ENCODE data around the gene NRN1L. TPM values are rescaled to one million over a fixed set of nuclear protein-coding genes. Genes with fewer than 3 reads are reported as not detected.
A peak's percentile ranks its signal among the peaks of the same experiment; 100 is the strongest.

NRN1L gene
- total RNA-seq, 1 donor from 2014 or later, result not detected

DNA sequence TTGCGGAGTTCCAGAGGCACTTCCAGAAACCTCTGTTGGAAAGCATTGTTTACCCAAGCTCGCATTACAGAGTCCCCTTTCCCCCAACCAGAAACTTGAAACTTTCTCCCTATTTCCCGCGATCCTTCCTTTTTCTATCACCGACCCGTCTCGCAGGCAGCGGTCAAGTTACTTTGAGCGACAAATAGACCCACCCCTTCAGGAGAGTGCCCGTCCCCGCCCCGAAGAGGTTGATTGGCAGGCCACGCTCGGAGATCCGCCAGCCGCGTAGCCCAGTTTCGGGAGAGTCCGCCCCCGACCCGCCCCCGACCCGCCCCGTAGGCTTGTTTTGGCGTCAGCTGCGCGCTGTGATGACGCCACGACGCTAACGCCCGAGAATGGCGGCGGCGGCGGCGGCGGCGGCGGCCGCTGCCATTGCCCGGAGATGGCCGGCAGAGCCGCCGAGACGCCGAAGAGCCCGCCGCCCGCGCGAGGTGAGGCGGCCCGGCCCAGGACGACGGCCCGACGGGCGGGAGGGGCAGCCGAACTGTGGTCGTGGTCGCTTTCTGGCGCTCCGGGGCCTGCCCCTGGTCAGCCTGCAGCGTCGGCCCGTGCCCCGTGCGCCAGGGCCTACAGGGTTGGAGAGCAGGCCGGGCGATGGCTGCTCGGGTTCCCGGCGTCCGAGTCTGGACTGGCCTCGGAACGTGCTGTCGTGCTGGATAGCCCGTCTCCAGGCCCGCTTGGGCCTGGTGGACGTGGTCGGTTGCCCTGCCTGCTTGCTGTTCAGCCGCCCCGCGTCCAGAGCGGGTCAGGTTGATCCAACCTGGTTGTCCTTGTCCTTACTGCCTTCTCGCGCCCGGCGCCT is 8.4 kb downstream of the NRN1L start, which contains the start of gene PSKH1:
Gene PSKH1, plus strand, starts transcription at position 356 of the 844 bp plus-strand sequence. CDS start 15,496 bp downstream, outside the sequence.
- Histone ChIP-seq H3K4me1 (peaks cover 19 to 43% of the 10 kb centered on the region in 2 donors), H3K9me3 (no peaks in the 10 kb centered on the region), H3K4me3 (peak within 1 kb of the TSS; percentile 99 to 100), H3K27ac (peak within 1 kb of the TSS; percentile 96 to 99), H3K27me3 (no peaks in the 10 kb centered on the region), H3K36me3 (no peaks in the 10 kb centered on the region)
- peak; percentile 82 to 98 for DNase-seq (ENCODE audit: low spot score in 2 of 2)
- intact Hi-C loops (cut with DNase I), result loop anchor here (1.0 to 2.0 kb wide), 2 partner anchors 42 to 46 kb away; partner anchors contain the start of genes CENPT and NUTF2
- TF ChIP-seq, protein P1, sequence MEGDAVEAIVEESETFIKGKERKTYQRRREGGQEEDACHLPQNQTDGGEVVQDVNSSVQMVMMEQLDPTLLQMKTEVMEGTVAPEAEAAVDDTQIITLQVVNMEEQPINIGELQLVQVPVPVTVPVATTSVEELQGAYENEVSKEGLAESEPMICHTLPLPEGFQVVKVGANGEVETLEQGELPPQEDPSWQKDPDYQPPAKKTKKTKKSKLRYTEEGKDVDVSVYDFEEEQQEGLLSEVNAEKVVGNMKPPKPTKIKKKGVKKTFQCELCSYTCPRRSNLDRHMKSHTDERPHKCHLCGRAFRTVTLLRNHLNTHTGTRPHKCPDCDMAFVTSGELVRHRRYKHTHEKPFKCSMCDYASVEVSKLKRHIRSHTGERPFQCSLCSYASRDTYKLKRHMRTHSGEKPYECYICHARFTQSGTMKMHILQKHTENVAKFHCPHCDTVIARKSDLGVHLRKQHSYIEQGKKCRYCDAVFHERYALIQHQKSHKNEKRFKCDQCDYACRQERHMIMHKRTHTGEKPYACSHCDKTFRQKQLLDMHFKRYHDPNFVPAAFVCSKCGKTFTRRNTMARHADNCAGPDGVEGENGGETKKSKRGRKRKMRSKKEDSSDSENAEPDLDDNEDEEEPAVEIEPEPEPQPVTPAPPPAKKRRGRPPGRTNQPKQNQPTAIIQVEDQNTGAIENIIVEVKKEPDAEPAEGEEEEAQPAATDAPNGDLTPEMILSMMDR (IDR thresholded peaks at IDR 0.05), result no peak

DNA sequence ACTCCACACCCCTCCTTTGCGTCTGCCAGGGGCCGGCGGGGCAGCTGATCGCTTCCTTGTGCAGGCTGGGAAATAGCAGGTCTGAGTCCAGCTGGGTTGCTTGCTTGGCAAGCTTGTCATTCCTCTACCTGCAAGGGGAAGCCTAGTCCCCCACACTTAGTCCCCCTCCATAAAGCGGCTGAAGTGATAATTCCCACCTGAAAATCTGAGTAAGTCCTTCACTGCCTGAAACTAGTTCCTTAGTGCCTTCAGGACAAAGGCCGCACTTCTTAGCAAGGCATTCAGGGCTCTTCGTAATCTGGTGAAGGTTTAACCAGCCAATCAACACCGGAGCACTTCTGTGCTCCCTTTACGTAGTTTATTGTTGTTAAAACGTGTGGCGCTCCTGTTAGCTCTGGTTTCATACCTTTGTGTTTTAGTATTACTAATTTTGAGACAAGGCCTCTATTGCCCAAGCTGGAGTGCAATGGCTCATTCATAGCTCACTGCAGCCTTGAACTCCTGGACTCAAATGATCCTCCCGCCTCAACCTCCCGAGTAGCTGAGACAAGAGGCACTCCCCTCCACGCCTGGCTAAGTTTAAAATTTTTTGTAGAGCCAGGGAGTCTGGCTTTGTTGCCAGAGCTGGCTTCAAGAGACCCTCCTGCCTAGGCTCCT is 9.2 kb downstream of the NRN1L start:
- H3K4me3 ChIP-seq, result peak overlapping the region; percentile 99 to 100
- TF ChIP-seq, protein P1 (IDR thresholded peaks at IDR 0.05), result no peak
- peak overlapping the region; percentile 96 to 99 for H3K27ac ChIP-seq
- H3K36me3 ChIP-seq, result no peaks in the 10 kb centered on the region
- no peak for DNase-seq (ENCODE audit: low spot score in 2 of 2)
- H3K9me3 ChIP-seq, result no peaks in the 10 kb centered on the region
- peaks cover 19 to 44% of the 10 kb centered on the region in 2 donors for H3K4me1 ChIP-seq
- no peaks in the 10 kb centered on the region for H3K27me3 ChIP-seq
- intact Hi-C loops (cut with DNase I), result loop anchor here (1.0 to 2.0 kb wide), 2 partner anchors 41 to 47 kb away; partner anchors contain the start of genes CENPT and NUTF2

DNA sequence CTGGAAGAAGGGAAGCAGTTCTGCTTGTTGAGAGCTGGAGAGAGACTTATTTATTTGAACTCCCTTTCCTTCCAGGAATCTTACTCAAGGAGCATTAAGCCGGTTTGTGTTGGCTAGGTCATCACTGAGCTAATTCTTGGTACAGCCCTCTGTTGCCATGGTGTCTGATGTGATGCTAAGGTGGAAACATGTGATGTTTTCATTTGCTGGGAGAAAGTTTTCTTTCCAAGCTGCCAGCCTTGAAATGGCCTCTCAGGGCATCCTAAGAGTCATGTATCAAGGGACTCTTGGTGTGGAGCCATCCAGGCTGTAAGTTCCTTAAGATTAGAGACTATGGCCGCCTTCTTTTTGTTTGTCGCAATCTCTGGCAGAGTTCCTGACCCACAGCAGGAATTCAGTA is 12.5 kb downstream of the NRN1L start:
- Histone ChIP-seq H3K27me3 (no peaks in the 10 kb centered on the region), H3K9me3 (no peaks in the 10 kb centered on the region), H3K36me3 (peaks cover 0 to 5% of the 10 kb centered on the region in 2 donors), H3K4me1 (peaks cover 19 to 44% of the 10 kb centered on the region in 2 donors), H3K4me3 (no peak overlapping the region), H3K27ac (peak overlapping the region; percentile 66 to 78)
- TF ChIP-seq, protein P1 (IDR thresholded peaks at IDR 0.05), result no peak
- intact Hi-C loops (cut with DNase I), result no loop called here
- peak; percentile 24 to 91 for DNase-seq (ENCODE audit: low spot score in 2 of 2)

DNA sequence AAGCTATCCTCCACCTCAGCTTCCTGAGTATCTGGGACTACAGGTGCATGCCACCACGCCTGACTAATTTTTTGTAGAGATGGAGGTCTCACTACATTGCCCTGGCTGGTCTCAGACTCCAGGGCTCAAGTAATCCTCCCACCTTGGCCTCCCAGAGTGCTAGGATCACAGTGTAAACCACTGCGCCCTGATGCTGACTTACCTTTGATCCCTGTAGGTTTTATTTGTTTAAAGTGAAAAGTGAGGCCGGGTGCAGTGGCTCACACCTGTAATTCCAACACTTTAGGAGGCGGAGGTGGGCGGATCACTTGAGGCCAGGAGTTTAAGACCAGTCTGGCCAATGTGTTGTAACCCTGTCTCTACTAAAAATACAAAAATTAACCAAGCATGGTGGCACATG is 17.0 kb downstream of the NRN1L start:
- peaks cover 6 to 12% of the 10 kb centered on the region in 2 donors for H3K4me1 ChIP-seq
- intact Hi-C loops (cut with DNase I), result no loop called here
- peaks cover 0 to 5% of the 10 kb centered on the region in 2 donors for H3K36me3 ChIP-seq
- no peak overlapping the region for H3K27ac ChIP-seq
- TF ChIP-seq, protein P1 (IDR thresholded peaks at IDR 0.05), result no peak
- no peaks in the 10 kb centered on the region for H3K9me3 ChIP-seq
- H3K27me3 ChIP-seq, result no peaks in the 10 kb centered on the region
- H3K4me3 ChIP-seq, result no peak overlapping the region
- DNase-seq (ENCODE audit: low spot score in 2 of 2), result no peak

DNA sequence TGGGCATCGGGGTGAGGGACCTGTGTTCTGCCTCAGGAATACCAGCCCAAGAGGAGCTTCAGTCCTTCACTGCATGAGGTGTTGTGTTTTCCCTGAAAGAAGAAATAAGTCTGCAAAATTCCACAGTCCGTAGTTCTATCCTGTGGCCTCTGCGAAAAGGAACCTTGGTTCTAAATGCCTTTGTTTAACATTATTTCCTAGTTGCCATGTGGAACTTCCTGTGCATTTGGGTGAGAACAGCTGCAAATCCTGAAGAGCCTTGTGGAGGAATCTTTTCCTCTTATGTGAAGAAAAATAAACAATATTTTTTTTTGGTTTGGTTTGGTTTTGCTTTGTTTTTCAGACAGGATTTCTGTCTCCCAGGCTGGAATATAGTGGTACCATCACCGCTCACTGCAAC is 18.1 kb downstream of the NRN1L start:
- TF ChIP-seq, protein P1 (IDR thresholded peaks at IDR 0.05), result no peak
- H3K27ac ChIP-seq, result no peak overlapping the region
- intact Hi-C loops (cut with DNase I), result no loop called here
- peaks cover 0 to 4% of the 10 kb centered on the region in 2 donors for H3K4me1 ChIP-seq
- H3K36me3 ChIP-seq, result peaks cover 0 to 5% of the 10 kb centered on the region in 2 donors
- no peak overlapping the region for H3K4me3 ChIP-seq
- H3K27me3 ChIP-seq, result no peaks in the 10 kb centered on the region
- H3K9me3 ChIP-seq, result no peaks in the 10 kb centered on the region
- DNase-seq (ENCODE audit: low spot score in 2 of 2), result no peak

All from ascending aorta (tissue), 2 donors.